ENCODE measurements around the gene HAP1.

GRCh38 chr17:41702712-41703111 is 31.7 kb downstream of the HAP1 start:
- no peak for TF ChIP-seq IKZF3 (tag by site-specific recombination; IDR thresholded peaks at IDR 0.05)
- TF ChIP-seq, protein P1, sequence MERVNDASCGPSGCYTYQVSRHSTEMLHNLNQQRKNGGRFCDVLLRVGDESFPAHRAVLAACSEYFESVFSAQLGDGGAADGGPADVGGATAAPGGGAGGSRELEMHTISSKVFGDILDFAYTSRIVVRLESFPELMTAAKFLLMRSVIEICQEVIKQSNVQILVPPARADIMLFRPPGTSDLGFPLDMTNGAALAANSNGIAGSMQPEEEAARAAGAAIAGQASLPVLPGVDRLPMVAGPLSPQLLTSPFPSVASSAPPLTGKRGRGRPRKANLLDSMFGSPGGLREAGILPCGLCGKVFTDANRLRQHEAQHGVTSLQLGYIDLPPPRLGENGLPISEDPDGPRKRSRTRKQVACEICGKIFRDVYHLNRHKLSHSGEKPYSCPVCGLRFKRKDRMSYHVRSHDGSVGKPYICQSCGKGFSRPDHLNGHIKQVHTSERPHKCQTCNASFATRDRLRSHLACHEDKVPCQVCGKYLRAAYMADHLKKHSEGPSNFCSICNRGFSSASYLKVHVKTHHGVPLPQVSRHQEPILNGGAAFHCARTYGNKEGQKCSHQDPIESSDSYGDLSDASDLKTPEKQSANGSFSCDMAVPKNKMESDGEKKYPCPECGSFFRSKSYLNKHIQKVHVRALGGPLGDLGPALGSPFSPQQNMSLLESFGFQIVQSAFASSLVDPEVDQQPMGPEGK (tag by site-specific recombination; IDR thresholded peaks at IDR 0.05) = no peak
- TF ChIP-seq ZNF274 (IDR thresholded peaks at IDR 0.05; ENCODE audit: low read length) = no peak
- TF ChIP-seq ZNF274 (tag by site-specific recombination; IDR thresholded peaks at IDR 0.05; ENCODE audit: borderline replicate concordance) = no peak
- no peak for TF ChIP-seq PBX3 (CRISPR knock-in tag; IDR thresholded peaks at IDR 0.05)
- no peak for TF ChIP-seq ZNF354C (tag by site-specific recombination; IDR thresholded peaks at IDR 0.05; ENCODE audit: borderline replicate concordance, low read depth)
- no peak for TF ChIP-seq ZNF311 (tag by site-specific recombination; IDR thresholded peaks at IDR 0.05; ENCODE audit: borderline replicate concordance)
- TF ChIP-seq, protein P2, sequence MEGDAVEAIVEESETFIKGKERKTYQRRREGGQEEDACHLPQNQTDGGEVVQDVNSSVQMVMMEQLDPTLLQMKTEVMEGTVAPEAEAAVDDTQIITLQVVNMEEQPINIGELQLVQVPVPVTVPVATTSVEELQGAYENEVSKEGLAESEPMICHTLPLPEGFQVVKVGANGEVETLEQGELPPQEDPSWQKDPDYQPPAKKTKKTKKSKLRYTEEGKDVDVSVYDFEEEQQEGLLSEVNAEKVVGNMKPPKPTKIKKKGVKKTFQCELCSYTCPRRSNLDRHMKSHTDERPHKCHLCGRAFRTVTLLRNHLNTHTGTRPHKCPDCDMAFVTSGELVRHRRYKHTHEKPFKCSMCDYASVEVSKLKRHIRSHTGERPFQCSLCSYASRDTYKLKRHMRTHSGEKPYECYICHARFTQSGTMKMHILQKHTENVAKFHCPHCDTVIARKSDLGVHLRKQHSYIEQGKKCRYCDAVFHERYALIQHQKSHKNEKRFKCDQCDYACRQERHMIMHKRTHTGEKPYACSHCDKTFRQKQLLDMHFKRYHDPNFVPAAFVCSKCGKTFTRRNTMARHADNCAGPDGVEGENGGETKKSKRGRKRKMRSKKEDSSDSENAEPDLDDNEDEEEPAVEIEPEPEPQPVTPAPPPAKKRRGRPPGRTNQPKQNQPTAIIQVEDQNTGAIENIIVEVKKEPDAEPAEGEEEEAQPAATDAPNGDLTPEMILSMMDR (tag by site-specific recombination; IDR thresholded peaks at IDR 0.05) = no peak
- TF ChIP-seq PRDM4 (tag by site-specific recombination; IDR thresholded peaks at IDR 0.05) = no peak

All from HEK293 (cell line).